ENCODE data around the gene VPS13C.
"Not testable (repeated sequence)": the region's sequence is repeated elsewhere in the genome, so short reads cannot be mapped to it uniquely, and the experiment has no call there.

Gene VPS13C

GRCh38 chr15:62020576-62021160 lies 39.6 kb downstream of the VPS13C start:
- H3K27me3 ChIP-seq (ENCODE audit: insufficient read depth, low read length, poor library complexity, severe bottlenecking): no peaks in the 10 kb centered on the region
- no peaks in the 10 kb centered on the region for H4K20me1 ChIP-seq (ENCODE audit: insufficient read depth, low read length, poor library complexity, severe bottlenecking)
- TF ChIP-seq EZH2phosphoT487 (IDR thresholded peaks at IDR 0.05; ENCODE audit: borderline replicate concordance): no peak
- no peak overlapping the region for H3K9ac ChIP-seq (ENCODE audit: low read depth, low read length, poor library complexity, severe bottlenecking)
- H3K36me3 ChIP-seq (ENCODE audit: insufficient read depth, low read length): peaks cover 23% of the 10 kb centered on the region
- H3K4me3 ChIP-seq (ENCODE audit: low read length, poor library complexity, severe bottlenecking): no peak overlapping the region
- no peaks in the 10 kb centered on the region for H3F3A ChIP-seq (ENCODE audit: low read depth)
- H3K9me3 ChIP-seq (ENCODE audit: insufficient read depth, low read depth, low read length): no peaks in the 10 kb centered on the region
- no peaks in the 10 kb centered on the region for H3K79me2 ChIP-seq (ENCODE audit: insufficient read depth, low read length)
- H3K9me2 ChIP-seq (replicated peaks; ENCODE audit: low read depth, low read length): no peaks in the 10 kb centered on the region
- no peaks in the 10 kb centered on the region for H3K4me1 ChIP-seq (ENCODE audit: insufficient read depth, low read length, poor library complexity, severe bottlenecking)
- no peak overlapping the region for H3K4me2 ChIP-seq (ENCODE audit: low read depth, low read length, poor library complexity, severe bottlenecking)
- H2AFZ ChIP-seq (ENCODE audit: low read length): no peak overlapping the region

DNA sequence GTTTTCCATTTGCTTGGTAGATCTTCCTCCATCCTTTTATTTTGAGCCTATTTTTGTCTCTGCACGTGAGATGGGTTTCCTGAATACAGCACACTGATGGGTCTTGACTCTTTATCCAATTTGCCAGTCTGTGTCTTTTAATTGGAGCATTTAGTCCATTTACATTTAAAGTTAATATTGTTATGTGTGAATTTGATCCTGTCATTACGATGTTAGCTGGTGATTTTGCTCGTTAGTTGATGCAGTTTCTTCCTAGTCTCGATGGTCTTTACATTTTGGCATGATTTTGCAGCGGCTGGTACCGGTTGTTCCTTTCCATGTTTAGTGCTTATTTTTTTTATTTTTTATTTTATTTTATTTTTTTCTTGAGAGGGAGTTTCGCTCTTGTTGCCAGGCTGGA lies 54.9 kb downstream of the VPS13C start:
- H3K4me2 ChIP-seq (ENCODE audit: low read depth, low read length, poor library complexity, severe bottlenecking); H3K27me3 ChIP-seq (ENCODE audit: insufficient read depth, low read length, poor library complexity, severe bottlenecking); H3F3A ChIP-seq (ENCODE audit: low read depth); H3K4me3 ChIP-seq (ENCODE audit: low read length, poor library complexity, severe bottlenecking); H3K79me2 ChIP-seq (ENCODE audit: insufficient read depth, low read length); H3K9me2 ChIP-seq (replicated peaks; ENCODE audit: low read depth, low read length); H3K4me1 ChIP-seq (ENCODE audit: insufficient read depth, low read length, poor library complexity, severe bottlenecking); H2AFZ ChIP-seq (ENCODE audit: low read length); H3K9me3 ChIP-seq (ENCODE audit: insufficient read depth, low read depth, low read length); H3K9ac ChIP-seq (ENCODE audit: low read depth, low read length, poor library complexity, severe bottlenecking); H4K20me1 ChIP-seq (ENCODE audit: insufficient read depth, low read length, poor library complexity, severe bottlenecking): not testable (repeated sequence)
- H3K36me3 ChIP-seq (ENCODE audit: insufficient read depth, low read length): peaks cover 30% of the 10 kb centered on the region

DNA sequence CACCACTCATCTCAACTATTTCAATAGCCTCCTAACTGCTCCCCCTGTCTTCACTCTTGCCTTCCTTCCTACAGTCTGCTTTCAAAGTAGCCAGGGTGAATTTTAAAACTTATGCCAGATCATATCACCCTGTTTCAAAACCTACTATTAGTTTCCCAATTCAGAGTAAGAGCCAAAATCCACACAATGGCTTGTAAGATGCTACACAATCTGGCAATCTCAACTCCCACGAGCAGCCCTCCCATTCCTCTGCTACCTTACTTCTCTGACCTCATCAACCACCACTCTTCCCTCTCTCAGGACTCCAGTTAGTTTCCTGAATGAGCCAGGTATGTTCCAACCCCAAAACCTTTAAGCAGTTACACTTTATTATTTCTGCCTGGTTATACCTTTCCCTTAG lies 62.5 kb downstream of the VPS13C start:
- Histone ChIP-seq H3K9ac (ENCODE audit: low read depth, low read length, poor library complexity, severe bottlenecking) (no peak overlapping the region), H3K4me1 (ENCODE audit: insufficient read depth, low read length, poor library complexity, severe bottlenecking) (no peaks in the 10 kb centered on the region), H3K9me2 (replicated peaks; ENCODE audit: low read depth, low read length) (no peaks in the 10 kb centered on the region), H3K79me2 (ENCODE audit: insufficient read depth, low read length) (no peaks in the 10 kb centered on the region), H3K27me3 (ENCODE audit: insufficient read depth, low read length, poor library complexity, severe bottlenecking) (no peaks in the 10 kb centered on the region), H3K9me3 (ENCODE audit: insufficient read depth, low read depth, low read length) (0 out of 2 replicates have a peak, but pooled peaks cover 2% of the 10 kb centered on the region), H3K4me3 (ENCODE audit: low read length, poor library complexity, severe bottlenecking) (no peak overlapping the region), H3F3A (ENCODE audit: low read depth) (no peaks in the 10 kb centered on the region), H3K4me2 (ENCODE audit: low read depth, low read length, poor library complexity, severe bottlenecking) (no peak overlapping the region), H4K20me1 (ENCODE audit: insufficient read depth, low read length, poor library complexity, severe bottlenecking) (no peaks in the 10 kb centered on the region), H2AFZ (ENCODE audit: low read length) (no peak overlapping the region), H3K36me3 (ENCODE audit: insufficient read depth, low read length) (peaks cover 12% of the 10 kb centered on the region; the same call in 1 of the 2 replicates)
- no peak for TF ChIP-seq EZH2phosphoT487 (IDR thresholded peaks at IDR 0.05; ENCODE audit: borderline replicate concordance)
- no peak for TF ChIP-seq CTCF (conservative IDR thresholded peaks at IDR 0.05; ENCODE audit: low read length)

DNA sequence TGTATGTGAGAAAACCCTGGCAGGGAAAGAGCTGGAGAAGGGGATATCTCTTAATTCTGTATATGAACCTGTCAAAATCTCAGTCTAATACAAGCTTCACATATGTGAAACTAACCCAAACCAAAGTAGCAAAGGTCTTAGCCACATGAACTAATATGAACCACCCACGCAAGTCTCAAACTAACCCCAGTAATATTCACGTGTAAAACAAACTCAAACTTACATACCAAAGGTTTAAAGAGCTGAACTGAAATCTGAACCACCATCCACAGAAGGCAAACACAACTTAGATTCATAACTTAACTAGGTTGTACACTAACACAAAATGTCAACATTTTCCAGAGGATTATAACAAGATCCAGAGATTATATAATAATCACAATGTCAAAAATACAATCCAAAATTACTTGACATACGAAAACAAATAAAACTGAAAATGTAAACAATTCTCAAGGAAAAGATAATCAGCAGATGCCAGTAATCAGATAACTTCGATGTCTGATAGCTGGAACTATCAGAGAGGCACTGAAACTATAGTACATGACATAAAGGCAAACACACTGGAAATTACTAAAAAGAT lies 64.1 kb downstream of the VPS13C start:
- Histone ChIP-seq H3K4me3 (ENCODE audit: low read length, poor library complexity, severe bottlenecking) (no peak overlapping the region), H3K9me3 (ENCODE audit: insufficient read depth, low read depth, low read length) (0 out of 2 replicates have a peak, but pooled peaks cover 2% of the 10 kb centered on the region), H3K36me3 (ENCODE audit: insufficient read depth, low read length) (peaks cover 12% of the 10 kb centered on the region; the same call in 1 of the 2 replicates), H3K79me2 (ENCODE audit: insufficient read depth, low read length) (no peaks in the 10 kb centered on the region), H2AFZ (ENCODE audit: low read length) (no peak overlapping the region), H3K4me1 (ENCODE audit: insufficient read depth, low read length, poor library complexity, severe bottlenecking) (no peaks in the 10 kb centered on the region), H3K4me2 (ENCODE audit: low read depth, low read length, poor library complexity, severe bottlenecking) (no peak overlapping the region), H4K20me1 (ENCODE audit: insufficient read depth, low read length, poor library complexity, severe bottlenecking) (no peaks in the 10 kb centered on the region), H3F3A (ENCODE audit: low read depth) (no peaks in the 10 kb centered on the region), H3K27me3 (ENCODE audit: insufficient read depth, low read length, poor library complexity, severe bottlenecking) (no peaks in the 10 kb centered on the region), H3K9me2 (replicated peaks; ENCODE audit: low read depth, low read length) (no peaks in the 10 kb centered on the region), H3K9ac (ENCODE audit: low read depth, low read length, poor library complexity, severe bottlenecking) (no peak overlapping the region)
- TF ChIP-seq EZH2phosphoT487 (IDR thresholded peaks at IDR 0.05; ENCODE audit: borderline replicate concordance): no peak
- no peak for TF ChIP-seq CTCF (conservative IDR thresholded peaks at IDR 0.05; ENCODE audit: low read length)
